Tibial nerve (tissue), 4 donors: ENCODE data around the gene MT1X. TPM values are rescaled to one million over a fixed set of nuclear protein-coding genes. Genes with fewer than 3 reads are reported as not detected.

Source experiments
- DNase-seq, 2 donors: peaks; one replicate each; pipeline ENCODE4 v3.0.0-alpha.2; 2019; ENCODE audit warnings: low spot score in 2 of 2
- H3K27ac ChIP-seq, 4 donors: fragments of 200-600 bp; sonication (generic) in 3 of 4; one replicate each; pipeline ENCODE4 v1.5.1; 2017 to 2019; ENCODE audit warnings: mild to moderate bottlenecking in 1 of 4
- H3K27me3 ChIP-seq, 2 donors: fragments of 200-600 bp; sonication (generic) in 1 of 2; one replicate each; pipeline versions ENCODE4 v1.5.1 to v1.6.0; 2017 to 2019
- H3K36me3 ChIP-seq, 3 donors: fragments of 200-600 bp; sonication (generic); one replicate each; pipeline ENCODE4 v1.5.1; 2018 to 2019
- H3K4me1 ChIP-seq, 4 donors: fragments of 200-600 bp; sonication (generic) in 3 of 4; one replicate each; pipeline ENCODE4 v1.5.1; 2017 to 2019
- H3K4me3 ChIP-seq, 4 donors: fragments of 200-600 bp; sonication (generic) in 3 of 4; one replicate each; pipeline ENCODE4 v1.5.1; 2017 to 2019; ENCODE audit warnings: mild to moderate bottlenecking in 1 of 4, moderate library complexity in 1 of 4
- H3K9me3 ChIP-seq, 4 donors: fragments of 200-600 bp; sonication (generic) in 3 of 4; one replicate each; pipeline ENCODE4 v1.5.1; 2017 to 2019
- CTCF ChIP-seq, 5 experiments: fragments of 200-600 bp in 3 of 5; fragments of 450-650 bp in 2 of 5; sonication (generic) in 3 of 5; IDR thresholded peaks; one replicate each; pipeline ENCODE4 v1.5.1; 2016 to 2019; ENCODE audit warnings: antibody characterized with exemption in 5 of 5, mild to moderate bottlenecking in 3 of 5, moderate library complexity in 2 of 5
- EP300 ChIP-seq, 2 donors: sonication (generic); formaldehyde crosslinking; IDR thresholded peaks; one replicate each; pipeline ENCODE4 v1.6.1; 2017; ENCODE audit warnings: antibody characterized with exemption in 2 of 2, mild to moderate bottlenecking in 1 of 2
- POLR2A ChIP-seq, 2 donors: fragments of 450-650 bp; IDR thresholded peaks; one replicate each; pipeline ENCODE4 v1.6.1; 2017; ENCODE audit warnings: antibody characterized with exemption in 2 of 2, mild to moderate bottlenecking in 2 of 2, moderate library complexity in 2 of 2
- WGBS, 2 donors: methylation state at CpG; one replicate each; pipeline ENCODE4 v1.1.5; 2018; 5-methylcytosine and 5-hydroxymethylcytosine counted together
- total RNA-seq, 4 donors: library from RNA; depleted of rRNA; stranded (reverse); fragments of >200 nt; gene quantifications; one replicate each; pipeline ENCODE4 v1.1.0, GENCODE V29; 2016

The MT1X gene
- total RNA-seq, 4 donors from 2014 or later = 457 to 1,918 (median 1,024) TPM

DNA sequence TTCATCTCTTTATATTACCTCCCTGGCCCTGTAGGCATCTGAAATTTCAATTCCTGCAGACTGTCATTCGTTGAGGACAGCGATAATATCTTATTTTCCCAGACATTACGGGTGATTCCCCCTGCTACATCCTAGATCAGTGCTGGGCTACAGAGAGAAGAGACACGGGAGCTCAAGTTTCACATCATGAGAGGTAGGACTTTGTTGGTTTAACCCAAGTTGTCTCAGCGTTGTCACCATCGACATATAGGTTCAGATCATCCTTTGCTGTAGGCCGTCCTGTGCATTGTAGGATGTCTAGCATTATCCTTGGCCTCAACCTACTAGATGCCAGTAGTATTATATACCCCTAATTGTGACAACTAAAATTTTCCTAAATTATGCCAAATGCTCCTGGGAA lies 19.3 kb downstream of the MT1X start:
- Histone ChIP-seq H3K9me3 (peaks cover 0 to 9% (median 0%) of the 10 kb centered on the region in 4 donors), H3K4me3 (no peak overlapping the region), H3K4me1 (peaks cover 0 to 12% (median 0%) of the 10 kb centered on the region in 4 donors), H3K27ac (peak overlapping the region in 2 of 4 donors; percentile 2 to 22), H3K36me3 (no peaks in the 10 kb centered on the region), H3K27me3 (no peaks in the 10 kb centered on the region)
- no peak for DNase-seq
- 84 to 88% methylated on average over 7 of the region's 7 CpGs for WGBS, 2 donors
- TF ChIP-seq EP300 (IDR thresholded peaks at IDR 0.05) = no peak

DNA sequence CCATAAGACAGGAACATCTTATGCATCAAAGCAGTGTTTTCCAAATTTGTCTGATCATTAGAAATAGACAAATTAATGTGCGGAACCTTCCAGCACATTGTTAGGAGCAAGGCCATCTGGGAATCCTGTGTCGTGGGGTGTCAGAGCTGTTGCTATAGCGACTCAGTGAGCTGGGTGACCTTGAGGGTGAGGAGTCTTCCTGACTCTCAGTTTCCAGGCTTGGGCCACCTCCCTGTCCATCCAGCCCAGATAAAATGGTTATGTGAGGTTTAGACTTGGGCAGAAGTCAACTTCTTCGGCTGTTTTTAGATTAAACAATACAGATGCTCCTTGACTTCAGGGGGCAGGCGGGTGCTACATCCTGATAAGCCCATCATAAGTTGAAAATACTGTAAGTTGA lies 20.6 kb downstream of the MT1X start:
- WGBS, 2 donors = 87% methylated on average over 5 of the region's 5 CpGs
- H3K4me3 ChIP-seq = no peak overlapping the region
- DNase-seq = no peak
- no peaks in the 10 kb centered on the region for H3K27me3 ChIP-seq
- no peaks in the 10 kb centered on the region for H3K36me3 ChIP-seq
- peaks cover 0 to 12% (median 0%) of the 10 kb centered on the region in 4 donors for H3K4me1 ChIP-seq
- H3K9me3 ChIP-seq = peaks cover 0 to 2% (median 0%) of the 10 kb centered on the region in 4 donors
- no peak overlapping the region for H3K27ac ChIP-seq
- no peak for TF ChIP-seq EP300 (IDR thresholded peaks at IDR 0.05)
- no peak for TF ChIP-seq CTCF (IDR thresholded peaks at IDR 0.05)

DNA sequence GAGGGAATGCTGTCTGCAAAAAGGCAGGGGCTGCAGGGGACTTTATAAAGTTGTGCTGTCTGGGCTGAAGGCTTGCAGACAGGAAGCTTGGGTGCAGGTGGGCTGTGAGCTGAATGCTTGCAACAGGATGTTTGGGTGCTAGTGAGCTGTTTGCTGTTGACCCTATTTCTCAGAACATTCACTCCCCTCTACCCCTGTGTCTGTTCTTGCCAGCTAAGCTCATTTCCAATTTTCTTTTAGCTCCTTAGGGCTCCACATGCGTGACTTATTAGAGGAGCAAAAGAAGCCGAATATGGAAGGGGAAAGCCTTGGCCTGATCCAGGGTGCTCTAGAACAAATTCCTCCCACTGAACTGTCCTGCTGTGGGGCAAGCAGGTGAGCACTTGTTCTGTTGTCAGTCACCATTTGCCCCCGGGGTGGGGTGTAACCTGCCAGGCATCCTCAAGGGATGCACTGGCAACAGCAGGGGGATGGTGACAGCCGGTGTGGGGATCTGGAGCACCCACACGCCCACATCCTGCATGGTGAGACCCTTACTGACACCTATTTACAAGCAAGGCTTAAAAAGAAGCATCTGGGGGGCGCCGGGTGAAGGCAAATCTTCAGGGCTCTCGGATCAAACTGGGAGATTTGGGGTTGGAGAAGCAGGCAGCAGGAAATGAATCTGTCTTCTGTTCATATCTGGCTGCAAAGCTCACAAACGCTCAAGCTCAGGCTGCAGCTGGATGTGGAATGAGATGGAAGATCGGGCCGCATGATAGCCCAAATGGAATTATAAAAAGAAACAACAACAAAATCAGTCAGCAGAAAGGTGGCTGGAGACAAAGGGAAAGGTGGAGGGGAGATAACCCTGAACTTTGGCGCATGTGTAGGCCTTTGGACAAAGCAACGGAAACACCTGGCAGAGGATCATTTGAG lies 26.5 kb downstream of the MT1X start:
- WGBS, 2 donors = 61 to 67% methylated on average over 13 of the region's 13 CpGs
- Histone ChIP-seq H3K4me3 (no peak overlapping the region), H3K27ac (peak overlapping the region in 1 of 4 donors; percentile 27), H3K36me3 (no peaks in the 10 kb centered on the region), H3K9me3 (no peaks in the 10 kb centered on the region), H3K4me1 (no peaks in the 10 kb centered on the region), H3K27me3 (no peaks in the 10 kb centered on the region)
- TF ChIP-seq CTCF (IDR thresholded peaks at IDR 0.05) (no peak), EP300 (IDR thresholded peaks at IDR 0.05) (no peak), POLR2A (IDR thresholded peaks at IDR 0.05) (no peak)
- DNase-seq = no peak

- WGBS, 2 donors = 86 to 93% methylated on average over 4 of the region's 4 CpGs
- no peak overlapping the region for H3K4me3 ChIP-seq
- no peak for TF ChIP-seq EP300 (IDR thresholded peaks at IDR 0.05)
- TF ChIP-seq POLR2A (IDR thresholded peaks at IDR 0.05) = no peak
- no peak for TF ChIP-seq CTCF (IDR thresholded peaks at IDR 0.05)
- no peaks in the 10 kb centered on the region for H3K27me3 ChIP-seq
- no peak for DNase-seq
- no peak overlapping the region for H3K27ac ChIP-seq
- H3K4me1 ChIP-seq = no peaks in the 10 kb centered on the region
- no peaks in the 10 kb centered on the region for H3K9me3 ChIP-seq
- H3K36me3 ChIP-seq = no peaks in the 10 kb centered on the region
These were observed 27.3 kb downstream of the MT1X start for GRCh38 chr16:56709443-56710040.

DNA sequence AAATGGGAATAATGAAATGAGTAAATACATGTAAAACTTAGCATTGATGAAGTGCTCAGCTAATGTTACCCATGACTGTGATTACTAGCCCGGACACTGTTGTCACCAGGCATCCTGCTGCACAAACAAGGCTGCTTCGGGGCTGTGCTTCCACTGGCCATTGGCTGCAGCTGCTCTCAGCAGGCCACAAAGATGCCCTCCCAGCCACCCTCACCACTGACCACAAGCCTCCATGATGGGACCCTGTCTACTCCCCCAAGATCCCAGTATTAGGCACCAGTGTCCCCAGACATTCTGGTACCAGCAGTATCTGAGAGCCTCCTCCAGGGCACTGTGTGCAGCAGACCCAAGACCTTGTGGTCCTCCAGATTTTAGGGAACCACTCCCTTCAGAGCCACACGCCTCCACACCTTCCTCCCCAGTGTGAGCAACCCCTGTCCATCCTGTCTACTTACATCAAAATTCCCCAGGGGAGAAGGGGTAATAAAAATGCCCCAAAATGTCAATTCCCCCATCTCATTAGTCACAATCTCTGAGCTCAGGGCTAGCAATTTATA lies 28.0 kb downstream of the MT1X start:
- no peaks in the 10 kb centered on the region for H3K4me1 ChIP-seq
- no peak for TF ChIP-seq CTCF (IDR thresholded peaks at IDR 0.05)
- TF ChIP-seq POLR2A (IDR thresholded peaks at IDR 0.05) = no peak
- TF ChIP-seq EP300 (IDR thresholded peaks at IDR 0.05) = no peak
- H3K27me3 ChIP-seq = no peaks in the 10 kb centered on the region
- WGBS, 2 donors = 70 to 74% methylated on average over 3 of the region's 3 CpGs
- H3K4me3 ChIP-seq = no peak overlapping the region
- no peak for DNase-seq
- no peaks in the 10 kb centered on the region for H3K36me3 ChIP-seq
- no peaks in the 10 kb centered on the region for H3K9me3 ChIP-seq
- H3K27ac ChIP-seq = no peak overlapping the region
